22Rv1 (cell line): ENCODE results near the gene AOAH.

Source experiments
- CTCF ChIP-seq: fragments of 450-650 bp; IDR thresholded peaks from 2 replicates; pipeline ENCODE4 v1.5.1; 2017; ENCODE audit warnings: mild to moderate bottlenecking
- ZFX ChIP-seq: fragments of 450-650 bp; IDR thresholded peaks from 2 replicates; pipeline ENCODE4 v1.6.1; 2017; ENCODE audit warnings: antibody characterized with exemption, borderline replicate concordance

GRCh38 chr7:36630112-36630650, 94.1 kb downstream of the AOAH start:
- no peak for TF ChIP-seq CTCF
- TF ChIP-seq ZFX = no peak
